GM12878 (cell line): ENCODE results near the gene PLEK2.

ENCODE experiments used
- JUND ChIP-seq: IDR thresholded peaks from 2 replicates; pipeline ENCODE4 v1.6.1; 2012; ENCODE audit warnings: low read depth, mild to moderate bottlenecking, low read length, improper control_type of control experiment, moderate library complexity
- SREBF2 ChIP-seq: IDR thresholded peaks from 2 replicates; pipeline ENCODE4 v1.6.1; 2012; ENCODE audit warnings: mild to moderate bottlenecking, low read length
- YBX1 ChIP-seq: fragments of 450-650 bp; IDR thresholded peaks from 2 replicates; pipeline ENCODE4 v1.6.1; 2016; ENCODE audit warnings: antibody characterized with exemption
- TF ChIP-seq, protein P1 (sequence below): IDR thresholded peaks from 2 replicates; pipeline ENCODE4 v1.6.1; 2012; ENCODE audit warnings: low read depth, low read length, improper control_type of control experiment
- TF ChIP-seq, protein P2 (sequence below), 3 experiments: IDR thresholded peaks in 2 of 3; conservative IDR thresholded peaks in 1 of 3; 2 replicates each; pipeline ENCODE4 v1.5.1; 2011; ENCODE audit warnings: low read depth in 3 of 3, low read length in 3 of 3, mild to moderate bottlenecking in 3 of 3, control low read depth in 2 of 3, moderate library complexity in 2 of 3, inconsistent platforms in 1 of 3, mixed read lengths in 1 of 3; ENCODE audit not compliant: control insufficient read depth in 2 of 3, insufficient read depth in 1 of 3; ENCODE audit errors: extremely low read depth in 1 of 3
- TF ChIP-seq, protein P3 (sequence below): IDR thresholded peaks from 2 replicates; pipeline ENCODE4 v1.6.1; 2011; ENCODE audit warnings: low read depth, low read length, improper control_type of control experiment, borderline replicate concordance

DNA sequence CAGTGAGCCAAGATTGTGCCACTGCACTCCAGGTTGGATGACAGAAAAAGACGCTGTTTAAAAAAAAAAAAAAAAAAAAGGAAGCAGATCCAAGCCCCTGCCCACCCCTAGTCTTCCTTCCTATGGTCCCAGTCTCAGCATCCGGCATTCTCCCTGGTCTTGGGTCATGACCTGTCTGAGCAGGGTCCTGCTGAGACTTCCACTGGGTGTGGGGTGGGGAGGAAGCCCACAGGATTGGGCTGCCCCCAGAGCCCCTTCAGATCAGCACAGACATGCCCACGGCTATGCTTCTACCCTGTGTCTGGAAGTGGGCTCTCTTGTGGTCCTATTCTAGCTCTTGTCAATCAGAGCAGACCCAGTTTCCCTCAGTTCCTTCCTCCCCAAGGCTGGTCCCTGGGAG, 12.6 kb upstream of the PLEK2 start:
- TF ChIP-seq JUND (no peak), SREBF2 (no peak), YBX1 (no peak)
- TF ChIP-seq, protein P1, sequence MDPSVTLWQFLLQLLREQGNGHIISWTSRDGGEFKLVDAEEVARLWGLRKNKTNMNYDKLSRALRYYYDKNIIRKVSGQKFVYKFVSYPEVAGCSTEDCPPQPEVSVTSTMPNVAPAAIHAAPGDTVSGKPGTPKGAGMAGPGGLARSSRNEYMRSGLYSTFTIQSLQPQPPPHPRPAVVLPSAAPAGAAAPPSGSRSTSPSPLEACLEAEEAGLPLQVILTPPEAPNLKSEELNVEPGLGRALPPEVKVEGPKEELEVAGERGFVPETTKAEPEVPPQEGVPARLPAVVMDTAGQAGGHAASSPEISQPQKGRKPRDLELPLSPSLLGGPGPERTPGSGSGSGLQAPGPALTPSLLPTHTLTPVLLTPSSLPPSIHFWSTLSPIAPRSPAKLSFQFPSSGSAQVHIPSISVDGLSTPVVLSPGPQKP: no peak
- TF ChIP-seq, protein P2, sequence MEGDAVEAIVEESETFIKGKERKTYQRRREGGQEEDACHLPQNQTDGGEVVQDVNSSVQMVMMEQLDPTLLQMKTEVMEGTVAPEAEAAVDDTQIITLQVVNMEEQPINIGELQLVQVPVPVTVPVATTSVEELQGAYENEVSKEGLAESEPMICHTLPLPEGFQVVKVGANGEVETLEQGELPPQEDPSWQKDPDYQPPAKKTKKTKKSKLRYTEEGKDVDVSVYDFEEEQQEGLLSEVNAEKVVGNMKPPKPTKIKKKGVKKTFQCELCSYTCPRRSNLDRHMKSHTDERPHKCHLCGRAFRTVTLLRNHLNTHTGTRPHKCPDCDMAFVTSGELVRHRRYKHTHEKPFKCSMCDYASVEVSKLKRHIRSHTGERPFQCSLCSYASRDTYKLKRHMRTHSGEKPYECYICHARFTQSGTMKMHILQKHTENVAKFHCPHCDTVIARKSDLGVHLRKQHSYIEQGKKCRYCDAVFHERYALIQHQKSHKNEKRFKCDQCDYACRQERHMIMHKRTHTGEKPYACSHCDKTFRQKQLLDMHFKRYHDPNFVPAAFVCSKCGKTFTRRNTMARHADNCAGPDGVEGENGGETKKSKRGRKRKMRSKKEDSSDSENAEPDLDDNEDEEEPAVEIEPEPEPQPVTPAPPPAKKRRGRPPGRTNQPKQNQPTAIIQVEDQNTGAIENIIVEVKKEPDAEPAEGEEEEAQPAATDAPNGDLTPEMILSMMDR (IDR thresholded peaks at IDR 0.05 in 2 of 3, conservative IDR thresholded peaks at IDR 0.05 in 1 of 3; ENCODE audit: control insufficient read depth in 2 of 3, extremely low read depth in 1 of 3, insufficient read depth in 1 of 3, low read depth in 3 of 3, low read length in 3 of 3): no peak
- TF ChIP-seq, protein P3, sequence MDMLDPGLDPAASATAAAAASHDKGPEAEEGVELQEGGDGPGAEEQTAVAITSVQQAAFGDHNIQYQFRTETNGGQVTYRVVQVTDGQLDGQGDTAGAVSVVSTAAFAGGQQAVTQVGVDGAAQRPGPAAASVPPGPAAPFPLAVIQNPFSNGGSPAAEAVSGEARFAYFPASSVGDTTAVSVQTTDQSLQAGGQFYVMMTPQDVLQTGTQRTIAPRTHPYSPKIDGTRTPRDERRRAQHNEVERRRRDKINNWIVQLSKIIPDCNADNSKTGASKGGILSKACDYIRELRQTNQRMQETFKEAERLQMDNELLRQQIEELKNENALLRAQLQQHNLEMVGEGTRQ: no peak
